ENCODE results near the gene ABCC10.
"Not testable (repeated sequence)": the region's sequence is repeated elsewhere in the genome, so short reads cannot be mapped to it uniquely, and the experiment has no call there.

The ABCC10 gene

DNA sequence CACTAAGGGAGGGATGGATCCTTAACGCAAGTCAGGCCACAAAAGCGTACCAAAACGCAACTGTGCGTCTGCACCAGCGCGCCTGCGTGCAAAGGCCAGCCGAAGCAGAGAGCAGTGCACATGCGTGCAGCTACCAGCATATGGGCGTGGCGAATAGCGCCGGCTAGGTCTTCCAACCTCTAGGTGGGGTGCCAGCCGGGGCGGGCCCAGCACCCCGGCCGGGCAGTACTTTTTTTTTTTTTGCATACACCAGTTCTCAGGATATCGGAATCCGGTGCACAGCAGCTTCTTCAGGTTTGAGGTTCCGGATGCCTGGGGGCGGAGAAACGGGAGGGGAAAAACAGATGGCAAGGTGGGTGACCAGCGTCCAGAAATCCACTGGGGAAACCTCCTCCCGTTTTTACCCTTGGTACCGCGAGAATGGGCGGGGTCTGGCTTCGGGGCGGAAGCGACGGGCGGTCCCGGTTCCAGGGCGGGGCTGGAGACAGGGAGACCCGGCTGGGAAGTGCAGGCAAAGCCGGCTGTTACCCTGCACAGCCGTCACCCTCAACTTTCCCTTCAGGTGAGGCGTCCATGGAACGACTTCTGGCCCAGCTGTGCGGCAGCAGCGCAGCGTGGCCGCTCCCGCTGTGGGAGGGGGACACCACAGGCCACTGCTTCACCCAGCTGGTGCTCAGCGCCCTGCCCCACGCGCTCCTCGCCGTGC is at the start of gene ABCC10:
Gene ABCC10, plus strand, starts transcription at position 136 of the 706 bp plus-strand sequence. Its CDS starts 438 bp downstream, at position 574.
- peaks cover 0 to 9% (median 4%) of the 10 kb centered on the region in 11 experiments; a peak in 5 of 22 replicates for H4K20me1 ChIP-seq
- H3K4me2 ChIP-seq, result peak within 1 kb of the TSS; percentile 85 to 94 (median 89)
- H3K36me3 ChIP-seq, result peaks cover 8 to 21% (median 16%) of the 10 kb centered on the region in 11 experiments; a peak in 21 of 22 replicates
- peaks cover 0 to 31% (median 20%) of the 10 kb centered on the region in 11 experiments; a peak in 15 of 22 replicates for H3K9me3 ChIP-seq (replicated peaks in 1 of 11)
- H3K27ac ChIP-seq, result peak within 1 kb of the TSS; percentile 49 to 88 (median 79)
- no peaks in the 10 kb centered on the region for H3K27me3 ChIP-seq
- H3K4me1 ChIP-seq, result peaks cover 16 to 24% (median 23%) of the 10 kb centered on the region in 10 experiments
- peak within 1 kb of the TSS; percentile 81 to 91 (median 87) for H3K9ac ChIP-seq
- H3K4me3 ChIP-seq, result peak within 1 kb of the TSS; percentile 71 to 88 (median 80)
- TF ChIP-seq Cebpa-rat (IDR thresholded peaks at IDR 0.05), result no peak

- no peaks in the 10 kb centered on the region for H4K20me1 ChIP-seq
- no peak for TF ChIP-seq Cebpa-rat (IDR thresholded peaks at IDR 0.05)
Observed at GRCh38 chr6:43377710-43378229, 49.6 kb upstream of the ABCC10 start.

GRCh38 chr6:43378631-43379030 is 48.7 kb upstream of the ABCC10 start:
- H3K9ac ChIP-seq, result no peak overlapping the region
- H3K4me3 ChIP-seq, result no peak overlapping the region
- H3K4me1 ChIP-seq, result peaks cover 14 to 29% (median 22%) of the 10 kb centered on the region in 10 experiments
- H3K27ac ChIP-seq, result no peak overlapping the region
- peak overlapping the region in 4 of 11 experiments; percentile 10 to 48 (median 24); a peak in 6 of 22 replicates for H3K4me2 ChIP-seq
- no peaks in the 10 kb centered on the region for H4K20me1 ChIP-seq
- H3K27me3 ChIP-seq, result peaks cover 15 to 49% (median 43%) of the 10 kb centered on the region in 11 experiments
- no peaks in the 10 kb centered on the region for H3K36me3 ChIP-seq
- TF ChIP-seq Cebpa-rat (IDR thresholded peaks at IDR 0.05), result no peak
- H3K9me3 ChIP-seq (replicated peaks in 1 of 11), result no peaks in the 10 kb centered on the region

More at GRCh38 chr6:43377710-43378229, 49.6 kb upstream of the ABCC10 start:
- no peak overlapping the region for H3K27ac ChIP-seq
- H3K36me3 ChIP-seq, result no peaks in the 10 kb centered on the region
- peaks cover 15 to 43% (median 40%) of the 10 kb centered on the region in 11 experiments for H3K27me3 ChIP-seq
- no peak overlapping the region for H3K9ac ChIP-seq
- peak overlapping the region in 7 of 11 experiments; percentile 7 to 48 (median 15); a peak in 8 of 22 replicates for H3K4me2 ChIP-seq
- H3K9me3 ChIP-seq (replicated peaks in 1 of 11), result no peaks in the 10 kb centered on the region
- peaks cover 12 to 27% (median 19%) of the 10 kb centered on the region in 10 experiments for H3K4me1 ChIP-seq
- H3K4me3 ChIP-seq, result no peak overlapping the region

DNA sequence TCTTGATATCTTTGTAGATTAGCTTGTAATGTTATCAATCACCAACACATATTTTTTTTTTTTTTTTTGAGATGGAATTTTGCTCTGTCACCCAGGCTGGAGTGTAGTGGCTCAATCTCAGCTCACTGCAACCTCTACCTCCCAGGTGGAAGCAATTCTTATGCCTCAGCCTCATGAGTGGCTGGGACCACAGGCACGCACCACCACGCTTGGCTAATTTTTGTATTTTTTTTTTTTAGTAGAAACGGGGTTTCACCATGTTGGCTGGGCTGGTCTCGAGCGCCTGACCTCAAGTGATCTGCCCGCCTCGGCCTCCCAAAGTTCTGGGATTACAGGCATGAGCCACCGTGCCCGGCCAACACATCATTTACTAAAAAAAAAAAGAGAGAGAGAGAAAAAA is 46.5 kb upstream of the ABCC10 start:
- not testable (repeated sequence) for H3K27ac ChIP-seq; H3K4me3 ChIP-seq; H4K20me1 ChIP-seq; H3K9ac ChIP-seq; H3K9me3 ChIP-seq (replicated peaks in 1 of 11); H3K36me3 ChIP-seq
- peak overlapping the region in 3 of 11 experiments; percentile 0 to 24 (median 1); a peak in 2 of 22 replicates for H3K4me2 ChIP-seq
- H3K4me1 ChIP-seq, result peaks cover 31 to 48% (median 39%) of the 10 kb centered on the region in 10 experiments
- H3K27me3 ChIP-seq, result peaks cover 15 to 57% (median 52%) of the 10 kb centered on the region in 11 experiments

DNA sequence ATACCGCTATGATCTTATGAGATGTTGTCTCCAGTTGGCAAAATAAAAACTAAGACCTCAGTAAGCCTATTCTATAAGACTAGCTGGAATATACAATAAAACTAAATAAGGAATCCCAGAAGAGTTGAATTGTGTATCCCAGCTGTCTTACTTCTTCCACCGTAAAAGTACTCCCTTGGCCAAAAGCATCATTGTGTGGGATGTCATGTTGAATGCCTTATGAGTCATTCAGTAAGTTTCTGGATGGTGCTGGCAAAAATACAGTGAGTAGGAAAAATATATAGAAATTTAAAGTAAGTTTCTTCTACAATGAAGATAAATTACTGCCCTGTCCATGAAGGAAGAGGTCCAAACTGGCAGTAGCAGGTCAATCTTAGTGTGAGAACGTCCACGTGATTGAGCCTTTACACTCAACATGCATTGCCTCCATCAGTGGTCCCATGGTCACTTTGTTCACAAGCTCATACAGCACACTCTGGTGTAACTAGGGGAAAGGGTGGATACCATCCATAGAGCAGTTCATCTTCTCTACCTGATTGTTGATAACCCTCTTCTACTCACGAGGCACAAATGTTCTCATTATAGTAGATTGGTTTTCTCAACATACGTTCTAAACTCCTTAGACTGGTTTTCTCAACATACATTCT is 44.2 kb upstream of the ABCC10 start:
- peak overlapping the region; percentile 53 to 91 (median 83) for H3K4me2 ChIP-seq
- TF ChIP-seq Cebpa-rat (IDR thresholded peaks at IDR 0.05), result no peak
- H3K4me1 ChIP-seq, result peaks cover 27 to 50% (median 35%) of the 10 kb centered on the region in 10 experiments
- H3K27me3 ChIP-seq, result peaks cover 15 to 61% (median 56%) of the 10 kb centered on the region in 11 experiments
- peak overlapping the region in 2 of 11 experiments; percentile 6 to 62; a peak in 2 of 22 replicates for H3K9ac ChIP-seq
- H4K20me1 ChIP-seq, result peaks cover 0 to 5% (median 0%) of the 10 kb centered on the region in 11 experiments; a peak in 1 of 22 replicates
- peak overlapping the region in 3 of 10 experiments; percentile 20 to 45 (median 44); a peak in 4 of 20 replicates for H3K4me3 ChIP-seq
- no peaks in the 10 kb centered on the region for H3K9me3 ChIP-seq (replicated peaks in 1 of 11)
- H3K27ac ChIP-seq, result peak overlapping the region in 10 of 11 experiments; percentile 5 to 81 (median 34); a peak in 15 of 22 replicates
- H3K36me3 ChIP-seq, result no peaks in the 10 kb centered on the region

- Histone ChIP-seq H3K4me3 (no peak overlapping the region), H3K36me3 (no peaks in the 10 kb centered on the region), H3K9me3 (replicated peaks in 1 of 11) (no peaks in the 10 kb centered on the region), H3K27me3 (peaks cover 6 to 46% (median 34%) of the 10 kb centered on the region in 11 experiments), H3K4me1 (peaks cover 37 to 65% (median 56%) of the 10 kb centered on the region in 10 experiments), H3K27ac (no peak overlapping the region), H4K20me1 (peaks cover 0 to 5% (median 0%) of the 10 kb centered on the region in 11 experiments; a peak in 1 of 22 replicates), H3K4me2 (no peak overlapping the region), H3K9ac (no peak overlapping the region)
- TF ChIP-seq Cebpa-rat (IDR thresholded peaks at IDR 0.05), result no peak
Observed at GRCh38 chr6:43386492-43386891, 40.8 kb upstream of the ABCC10 start.

- no peaks in the 10 kb centered on the region for H3K9me3 ChIP-seq (replicated peaks in 1 of 11)
- H3K27me3 ChIP-seq, result peaks cover 23 to 53% (median 38%) of the 10 kb centered on the region in 11 experiments; a peak in 21 of 22 replicates
- H3K36me3 ChIP-seq, result no peaks in the 10 kb centered on the region
- no peaks in the 10 kb centered on the region for H4K20me1 ChIP-seq
- H3K4me2 ChIP-seq, result peak overlapping the region in 9 of 11 experiments; percentile 1 to 79 (median 71); a peak in 16 of 22 replicates
- H3K27ac ChIP-seq, result no peak overlapping the region
- no peak for TF ChIP-seq Cebpa-rat (IDR thresholded peaks at IDR 0.05)
- no peak overlapping the region for H3K4me3 ChIP-seq
- no peak overlapping the region for H3K9ac ChIP-seq
- peaks cover 24 to 62% (median 40%) of the 10 kb centered on the region in 10 experiments for H3K4me1 ChIP-seq
Observed at GRCh38 chr6:43389730-43390295, 37.5 kb upstream of the ABCC10 start.

DNA sequence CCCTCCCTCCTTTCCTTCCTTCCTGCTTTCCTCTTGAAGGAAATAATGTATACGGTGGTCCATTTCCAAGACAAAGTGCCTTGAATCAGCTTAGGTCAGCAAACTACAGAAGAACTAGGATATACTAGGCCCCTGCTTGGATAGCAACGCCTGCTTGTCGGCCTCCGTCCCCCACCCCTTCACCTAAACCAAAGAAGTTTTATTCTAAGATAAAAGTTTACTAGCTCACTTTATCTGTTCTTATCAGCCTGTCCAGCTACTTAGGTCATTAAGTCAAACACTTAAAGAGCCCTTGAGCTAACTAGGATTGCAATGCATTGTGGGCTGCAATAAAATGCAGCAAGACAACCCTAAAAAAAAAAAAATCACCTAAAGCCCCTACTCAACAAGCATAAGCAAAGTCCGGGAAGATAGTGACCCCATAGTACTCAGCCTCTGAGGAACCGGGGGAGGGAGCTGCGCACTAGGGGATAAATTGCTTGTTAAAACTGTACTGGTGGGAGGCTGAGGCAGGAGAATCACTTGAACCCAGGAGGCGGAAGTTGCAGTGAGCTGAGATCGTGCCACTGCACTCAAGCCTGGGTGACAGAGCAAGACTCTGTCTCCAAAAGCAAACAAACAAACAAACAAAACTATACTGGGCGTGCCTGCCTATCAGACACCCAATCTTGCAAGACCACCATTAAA is 36.4 kb upstream of the ABCC10 start:
- Histone ChIP-seq H3K9ac (peak overlapping the region in 2 of 11 experiments; percentile 17 to 18; a peak in 1 of 22 replicates), H3K4me2 (peak overlapping the region; percentile 51 to 79 (median 71)), H3K27me3 (peaks cover 20 to 42% (median 35%) of the 10 kb centered on the region in 11 experiments; a peak in 20 of 22 replicates), H3K4me1 (peaks cover 27 to 52% (median 35%) of the 10 kb centered on the region in 10 experiments)
- not testable (repeated sequence) for H3K27ac ChIP-seq; H3K9me3 ChIP-seq (replicated peaks in 1 of 11); H4K20me1 ChIP-seq; H3K4me3 ChIP-seq; H3K36me3 ChIP-seq
